ENCODE measurements around the gene FNDC5. TPM values are rescaled to one million over a fixed set of nuclear protein-coding genes. Genes with fewer than 3 reads are reported as not detected.

The FNDC5 gene
- total and polyA plus RNA-seq, 2 donors from 2014 or later, result 0.35 to 4.2 TPM

GRCh38 chr1:32887623-32888022, 16.9 kb upstream of the FNDC5 start:
- FAIRE-seq (no peak), DNase-seq (no peak)
- Histone ChIP-seq H3K4me1 (ENCODE audit: control insufficient read depth in 2 of 3, insufficient read depth in 2 of 3, low read depth in 1 of 3, low read length in 3 of 3) (peaks cover 0 to 2% (median 0%) of the 10 kb centered on the region in 3 donors), H3K4me3 (ENCODE audit: low read length in 3 of 3) (no peak overlapping the region), H3K9me3 (ENCODE audit: control insufficient read depth in 2 of 3, insufficient read depth in 1 of 3, low read length in 3 of 3) (no peaks in the 10 kb centered on the region), H3K9ac (ENCODE audit: low read length in 3 of 3) (no peak overlapping the region), H3K27ac (ENCODE audit: low read depth in 2 of 2, low read length in 2 of 2) (no peak overlapping the region), H3K27me3 (ENCODE audit: control insufficient read depth, insufficient read depth, low read length) (peaks cover 7% of the 10 kb centered on the region), H3K36me3 (ENCODE audit: control insufficient read depth in 2 of 3, insufficient read depth in 3 of 3, low read length in 3 of 3) (no peaks in the 10 kb centered on the region)
- TF ChIP-seq, protein P1, sequence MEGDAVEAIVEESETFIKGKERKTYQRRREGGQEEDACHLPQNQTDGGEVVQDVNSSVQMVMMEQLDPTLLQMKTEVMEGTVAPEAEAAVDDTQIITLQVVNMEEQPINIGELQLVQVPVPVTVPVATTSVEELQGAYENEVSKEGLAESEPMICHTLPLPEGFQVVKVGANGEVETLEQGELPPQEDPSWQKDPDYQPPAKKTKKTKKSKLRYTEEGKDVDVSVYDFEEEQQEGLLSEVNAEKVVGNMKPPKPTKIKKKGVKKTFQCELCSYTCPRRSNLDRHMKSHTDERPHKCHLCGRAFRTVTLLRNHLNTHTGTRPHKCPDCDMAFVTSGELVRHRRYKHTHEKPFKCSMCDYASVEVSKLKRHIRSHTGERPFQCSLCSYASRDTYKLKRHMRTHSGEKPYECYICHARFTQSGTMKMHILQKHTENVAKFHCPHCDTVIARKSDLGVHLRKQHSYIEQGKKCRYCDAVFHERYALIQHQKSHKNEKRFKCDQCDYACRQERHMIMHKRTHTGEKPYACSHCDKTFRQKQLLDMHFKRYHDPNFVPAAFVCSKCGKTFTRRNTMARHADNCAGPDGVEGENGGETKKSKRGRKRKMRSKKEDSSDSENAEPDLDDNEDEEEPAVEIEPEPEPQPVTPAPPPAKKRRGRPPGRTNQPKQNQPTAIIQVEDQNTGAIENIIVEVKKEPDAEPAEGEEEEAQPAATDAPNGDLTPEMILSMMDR (IDR thresholded peaks at IDR 0.05; ENCODE audit: borderline replicate concordance, extremely low read depth, insufficient read depth), result no peak
- intact Hi-C loops (cut with DNase I), result no loop called here

DNA sequence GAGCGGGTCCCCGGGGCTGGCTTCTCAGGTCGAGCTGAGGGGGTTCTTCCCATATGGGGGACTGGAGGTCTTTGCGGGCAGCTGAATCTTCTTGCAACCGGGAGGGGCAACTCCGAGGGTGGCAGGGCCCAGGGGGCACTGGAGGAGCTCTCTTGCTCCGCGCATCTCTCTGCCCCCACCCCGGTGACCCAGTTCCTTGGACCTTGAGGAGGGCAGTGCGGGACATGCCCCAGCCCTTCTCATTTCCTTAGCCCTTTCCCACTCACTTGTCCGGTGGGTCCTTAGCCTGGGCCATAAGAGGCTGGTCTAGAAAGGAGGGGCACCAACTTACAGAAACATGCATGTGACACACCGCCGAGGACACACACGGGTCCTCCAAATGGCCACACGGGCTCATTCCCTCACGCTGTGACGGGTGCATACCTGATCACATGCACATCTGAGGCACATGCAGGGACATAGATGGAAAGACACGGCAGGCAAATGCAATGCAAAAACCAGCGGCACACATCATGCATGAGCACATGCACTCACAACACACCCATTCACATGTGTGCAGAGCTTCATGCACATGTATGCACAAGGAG, 16.2 kb upstream of the FNDC5 start:
- H3K36me3 ChIP-seq (ENCODE audit: control insufficient read depth in 2 of 3, insufficient read depth in 3 of 3, low read length in 3 of 3), result no peaks in the 10 kb centered on the region
- TF ChIP-seq, protein P1 (IDR thresholded peaks at IDR 0.05; ENCODE audit: borderline replicate concordance, extremely low read depth, insufficient read depth), result no peak
- DNase-seq, result no peak
- no peaks in the 10 kb centered on the region for H3K9me3 ChIP-seq (ENCODE audit: control insufficient read depth in 2 of 3, insufficient read depth in 1 of 3, low read length in 3 of 3)
- H3K4me1 ChIP-seq (ENCODE audit: control insufficient read depth in 2 of 3, insufficient read depth in 2 of 3, low read depth in 1 of 3, low read length in 3 of 3), result no peaks in the 10 kb centered on the region
- peaks cover 7% of the 10 kb centered on the region for H3K27me3 ChIP-seq (ENCODE audit: control insufficient read depth, insufficient read depth, low read length)
- H3K27ac ChIP-seq (ENCODE audit: low read depth in 2 of 2, low read length in 2 of 2), result no peak overlapping the region
- no peak overlapping the region for H3K9ac ChIP-seq (ENCODE audit: low read length in 3 of 3)
- FAIRE-seq, result no peak
- H3K4me3 ChIP-seq (ENCODE audit: low read length in 3 of 3), result no peak overlapping the region
- intact Hi-C loops (cut with DNase I), result no loop called here

- DNase-seq, result peak; percentile 59 to 91 (median 86)
- intact Hi-C loops (cut with DNase I), result no loop called here
Measured at GRCh38 chr1:32886004-32886827, 15.5 kb upstream of the FNDC5 start, which contains the start of gene HPCA. Gene HPCA (plus strand): TSS chr1:32886491. CDS start chr1:32888899, 2,408 bp downstream.

More at GRCh38 chr1:32886004-32886827, 15.5 kb upstream of the FNDC5 start, which contains the start of gene HPCA:
- no peak within 1 kb of the TSS for H3K4me3 ChIP-seq (ENCODE audit: low read length in 3 of 3)
- H3K9me3 ChIP-seq (ENCODE audit: control insufficient read depth in 2 of 3, insufficient read depth in 1 of 3, low read length in 3 of 3), result no peaks in the 10 kb centered on the region
- no peaks in the 10 kb centered on the region for H3K4me1 ChIP-seq (ENCODE audit: control insufficient read depth in 2 of 3, insufficient read depth in 2 of 3, low read depth in 1 of 3, low read length in 3 of 3)
- peaks cover 7% of the 10 kb centered on the region for H3K27me3 ChIP-seq (ENCODE audit: control insufficient read depth, insufficient read depth, low read length)
- no peak within 1 kb of the TSS for H3K27ac ChIP-seq (ENCODE audit: low read depth in 2 of 2, low read length in 2 of 2)
- no peak for FAIRE-seq
- no peaks in the 10 kb centered on the region for H3K36me3 ChIP-seq (ENCODE audit: control insufficient read depth in 2 of 3, insufficient read depth in 3 of 3, low read length in 3 of 3)
- H3K9ac ChIP-seq (ENCODE audit: low read length in 3 of 3), result no peak within 1 kb of the TSS
- TF ChIP-seq, protein P1 (IDR thresholded peaks at IDR 0.05; ENCODE audit: borderline replicate concordance, extremely low read depth, insufficient read depth), result peak; percentile 33
